Stomach (tissue), 4 donors: Measurements from ENCODE around the gene GYG2.

Experiments used
- POLR2A ChIP-seq, 4 donors: fragments of 450-650 bp; IDR thresholded peaks; one replicate each; pipeline ENCODE4 v1.6.1; 2016; ENCODE audit warnings: antibody characterized with exemption in 4 of 4, control low read depth in 2 of 4, mild to moderate bottlenecking in 1 of 4, moderate library complexity in 1 of 4
- POLR2AphosphoS5 ChIP-seq, 3 donors: sonication (generic); formaldehyde crosslinking; IDR thresholded peaks; one replicate each; pipeline ENCODE4 v1.6.1; 2016; ENCODE audit warnings: antibody characterized with exemption in 3 of 3
- TF ChIP-seq, protein P1 (sequence below), 7 experiments: fragments of 450-650 bp in 4 of 7; fragments of 200-600 bp in 3 of 7; sonication (generic) in 3 of 7; IDR thresholded peaks; one replicate each; pipeline ENCODE4 v1.5.1; 2016 to 2019; ENCODE audit warnings: antibody characterized with exemption in 7 of 7, control low read depth in 2 of 7, mild to moderate bottlenecking in 1 of 7

DNA sequence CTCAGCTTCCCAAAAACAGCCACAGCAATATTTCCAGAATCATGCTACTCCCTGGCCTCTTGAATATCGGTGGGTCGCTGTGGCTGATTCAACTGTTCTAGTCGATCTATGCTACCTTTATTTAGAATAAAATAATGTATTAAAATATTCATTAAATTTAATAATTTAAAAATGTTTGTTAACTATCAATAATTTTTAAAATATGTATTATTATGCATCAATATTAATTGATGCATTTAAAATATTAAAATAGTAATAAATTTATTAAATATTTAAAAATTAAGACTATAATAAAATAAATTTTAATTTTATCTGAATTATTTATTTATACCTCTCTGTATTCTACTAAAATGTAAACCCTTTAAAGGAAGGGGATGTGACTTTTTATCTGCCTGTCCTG, 81.4 kb downstream of the GYG2 start:
- TF ChIP-seq, protein P1, sequence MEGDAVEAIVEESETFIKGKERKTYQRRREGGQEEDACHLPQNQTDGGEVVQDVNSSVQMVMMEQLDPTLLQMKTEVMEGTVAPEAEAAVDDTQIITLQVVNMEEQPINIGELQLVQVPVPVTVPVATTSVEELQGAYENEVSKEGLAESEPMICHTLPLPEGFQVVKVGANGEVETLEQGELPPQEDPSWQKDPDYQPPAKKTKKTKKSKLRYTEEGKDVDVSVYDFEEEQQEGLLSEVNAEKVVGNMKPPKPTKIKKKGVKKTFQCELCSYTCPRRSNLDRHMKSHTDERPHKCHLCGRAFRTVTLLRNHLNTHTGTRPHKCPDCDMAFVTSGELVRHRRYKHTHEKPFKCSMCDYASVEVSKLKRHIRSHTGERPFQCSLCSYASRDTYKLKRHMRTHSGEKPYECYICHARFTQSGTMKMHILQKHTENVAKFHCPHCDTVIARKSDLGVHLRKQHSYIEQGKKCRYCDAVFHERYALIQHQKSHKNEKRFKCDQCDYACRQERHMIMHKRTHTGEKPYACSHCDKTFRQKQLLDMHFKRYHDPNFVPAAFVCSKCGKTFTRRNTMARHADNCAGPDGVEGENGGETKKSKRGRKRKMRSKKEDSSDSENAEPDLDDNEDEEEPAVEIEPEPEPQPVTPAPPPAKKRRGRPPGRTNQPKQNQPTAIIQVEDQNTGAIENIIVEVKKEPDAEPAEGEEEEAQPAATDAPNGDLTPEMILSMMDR (IDR thresholded peaks at IDR 0.05): no peak
- TF ChIP-seq POLR2A (IDR thresholded peaks at IDR 0.05) (no peak), POLR2AphosphoS5 (IDR thresholded peaks at IDR 0.05) (no peak)
